ENCODE measurements around the gene SRSF2. TPM values are rescaled to one million over a fixed set of nuclear protein-coding genes. Genes with fewer than 3 reads are reported as not detected.
A peak's percentile ranks its signal among the peaks of the same experiment; 100 is the strongest.

SRSF2 gene
- total RNA-seq, result 100 to 1,000 TPM; 163 to 300 TPM

GRCh38 chr17:76737082-76737675 is at the start of gene SRSF2:
TSS of gene SRSF2 (minus strand) at chr17:76737331. CDS start at chr17:76737160, 171 bp downstream.
- Histone ChIP-seq H3K4me3 (peak within 1 kb of the TSS; percentile 79), H3K4me1 (peaks cover 4% of the 10 kb centered on the region), H3K27me3 (no peaks in the 10 kb centered on the region), H3K9ac (ENCODE audit: low read depth in 2 of 2, low read length in 2 of 2) (peak within 1 kb of the TSS; percentile 91 to 99), H3K9me3 (no peaks in the 10 kb centered on the region), H3K36me3 (no peaks in the 10 kb centered on the region), H3K27ac (peak within 1 kb of the TSS; percentile 100)
- TF ChIP-seq CTCF (IDR thresholded peaks at IDR 0.05), result no peak
- intact Hi-C loops (cut with DNase I), result no loop called here
- peak; percentile 98 for DNase-seq

- Histone ChIP-seq H3K9ac (ENCODE audit: low read depth in 2 of 2, low read length in 2 of 2) (no peak overlapping the region), H3K4me3 (no peak overlapping the region), H3K9me3 (no peaks in the 10 kb centered on the region), H3K4me1 (no peaks in the 10 kb centered on the region), H3K27ac (no peak overlapping the region), H3K27me3 (no peaks in the 10 kb centered on the region), H3K36me3 (no peaks in the 10 kb centered on the region)
- no peak for DNase-seq
- intact Hi-C loops (cut with DNase I), result no loop called here
- no peak for TF ChIP-seq CTCF (IDR thresholded peaks at IDR 0.05)
Observed at GRCh38 chr17:76784926-76785325, 47.8 kb upstream of the SRSF2 start.

- Histone ChIP-seq H3K4me1 (no peaks in the 10 kb centered on the region), H3K27me3 (no peaks in the 10 kb centered on the region), H3K4me3 (no peak overlapping the region), H3K9me3 (no peaks in the 10 kb centered on the region), H3K9ac (ENCODE audit: low read depth in 2 of 2, low read length in 2 of 2) (no peak overlapping the region), H3K36me3 (no peaks in the 10 kb centered on the region), H3K27ac (no peak overlapping the region)
- DNase-seq, result no peak
- TF ChIP-seq CTCF (IDR thresholded peaks at IDR 0.05), result no peak
- intact Hi-C loops (cut with DNase I), result no loop called here
Observed at GRCh38 chr17:76783146-76783545, 46.0 kb upstream of the SRSF2 start.

- no peak overlapping the region for H3K4me3 ChIP-seq
- H3K27ac ChIP-seq, result no peak overlapping the region
- H3K4me1 ChIP-seq, result no peaks in the 10 kb centered on the region
- no peak overlapping the region for H3K9ac ChIP-seq (ENCODE audit: low read depth in 2 of 2, low read length in 2 of 2)
- no peaks in the 10 kb centered on the region for H3K27me3 ChIP-seq
- intact Hi-C loops (cut with DNase I), result no loop called here
- no peak for TF ChIP-seq CTCF (IDR thresholded peaks at IDR 0.05)
- DNase-seq, result peak; percentile 12
- H3K36me3 ChIP-seq, result no peaks in the 10 kb centered on the region
- H3K9me3 ChIP-seq, result no peaks in the 10 kb centered on the region
Observed at GRCh38 chr17:76781056-76781982, 44.2 kb upstream of the SRSF2 start.

- Histone ChIP-seq H3K9me3 (no peaks in the 10 kb centered on the region), H3K9ac (ENCODE audit: low read depth in 2 of 2, low read length in 2 of 2) (no peak overlapping the region), H3K4me1 (no peaks in the 10 kb centered on the region), H3K36me3 (no peaks in the 10 kb centered on the region), H3K4me3 (no peak overlapping the region), H3K27ac (no peak overlapping the region), H3K27me3 (no peaks in the 10 kb centered on the region)
- no peak for DNase-seq
- intact Hi-C loops (cut with DNase I), result no loop called here
- no peak for TF ChIP-seq CTCF (IDR thresholded peaks at IDR 0.05)
Observed at GRCh38 chr17:76775021-76775600, 38.0 kb upstream of the SRSF2 start.
